Measurements from ENCODE around the gene CACNA1B. TPM values are rescaled to one million over a fixed set of nuclear protein-coding genes. Genes with fewer than 3 reads are reported as not detected.

Gene CACNA1B
- total and polyA plus RNA-seq, 4 donors: 0.01 to 0.20 (median 0.09) TPM; not detected in 1

DNA sequence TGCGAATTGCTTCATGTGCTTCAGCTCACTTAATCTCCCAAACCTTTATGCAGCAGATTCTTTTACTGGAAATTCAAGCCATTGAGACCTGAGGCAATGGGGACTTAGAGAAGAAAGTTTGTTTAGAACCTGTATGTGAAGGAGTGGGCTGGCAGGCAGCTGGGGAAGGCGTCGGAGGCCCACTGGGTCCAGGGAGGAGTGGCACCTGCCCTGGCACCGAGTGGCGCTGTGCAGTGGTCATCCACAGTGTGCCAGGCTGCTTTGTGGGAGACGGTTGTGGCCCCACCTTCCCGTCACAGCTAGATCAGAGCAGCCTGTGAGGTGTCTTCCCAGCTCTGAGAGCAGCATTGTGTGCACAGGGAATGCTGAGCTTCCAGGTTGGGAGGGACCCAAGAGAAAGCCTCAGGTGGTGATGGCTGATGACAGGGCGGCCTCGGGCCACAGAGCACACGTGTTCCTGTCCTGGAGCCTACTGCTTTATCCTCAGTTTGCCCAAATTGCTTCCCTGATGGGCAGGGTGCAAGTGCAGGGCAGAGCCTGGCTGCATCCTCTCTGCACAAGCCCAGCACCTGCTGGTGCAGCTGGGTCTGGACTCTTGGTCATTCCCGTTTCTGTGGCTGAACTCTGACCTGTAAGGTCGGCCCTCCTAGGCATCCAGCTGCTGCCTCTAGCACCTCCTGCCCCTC, 175.2 kb downstream of the CACNA1B start:
- Histone ChIP-seq H3K9ac (ENCODE audit: insufficient read depth in 1 of 2, low read length in 2 of 2) (no peak overlapping the region), H3K4me1 (ENCODE audit: control insufficient read depth in 5 of 5, insufficient read depth in 5 of 5, low read length in 5 of 5) (no peaks in the 10 kb centered on the region), H3K9me3 (ENCODE audit: control insufficient read depth in 4 of 4, insufficient read depth in 3 of 4, low read length in 3 of 4) (peaks cover 0 to 2% (median 0%) of the 10 kb centered on the region in 4 donors), H3K36me3 (ENCODE audit: control insufficient read depth in 4 of 4, insufficient read depth in 4 of 4, low read length in 4 of 4) (no peaks in the 10 kb centered on the region), H3K4me3 (no peak overlapping the region), H3K27me3 (ENCODE audit: control insufficient read depth in 3 of 3, insufficient read depth in 3 of 3, low read length in 2 of 3) (no peaks in the 10 kb centered on the region), H3K27ac (ENCODE audit: low read depth in 1 of 2, low read length in 1 of 2) (no peak overlapping the region)
- no peak for ATAC-seq (ENCODE audit: insufficient read depth, low FRiP score)
- no peak for TF ChIP-seq CTCF (IDR thresholded peaks at IDR 0.05; ENCODE audit: control extremely low read depth, extremely low read depth)
- 83 to 87% methylated on average over 12 of the region's 12 CpGs for WGBS, 2 donors
- DNase-seq: no peak

DNA sequence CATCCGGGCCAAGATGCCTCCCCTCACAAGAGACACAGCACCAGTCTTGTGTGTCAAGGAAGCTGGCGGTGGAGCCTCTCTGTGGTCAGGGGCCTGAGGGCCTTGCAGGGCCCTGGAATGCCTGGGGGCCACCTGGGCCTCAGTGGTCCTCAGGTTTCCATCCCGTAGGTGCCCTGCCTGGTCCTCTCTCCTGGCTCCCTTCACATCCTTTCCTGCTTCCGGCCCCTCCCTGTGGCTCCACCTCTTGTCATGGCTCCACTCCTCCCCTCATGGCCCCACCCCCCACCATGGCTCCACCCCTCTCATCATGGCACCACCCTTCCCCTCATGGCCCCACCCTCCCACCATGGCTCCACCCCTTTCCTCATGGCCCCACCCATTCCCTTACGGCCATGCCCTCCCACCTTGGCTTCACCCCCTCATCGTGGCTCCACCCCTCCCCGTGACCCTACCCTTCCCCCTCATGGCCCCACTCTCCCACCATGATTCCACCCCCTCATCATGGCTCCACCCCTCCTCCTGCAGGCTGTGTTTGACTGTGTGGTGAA, 175.8 kb downstream of the CACNA1B start:
- no peak for ATAC-seq (ENCODE audit: insufficient read depth, low FRiP score)
- TF ChIP-seq CTCF (IDR thresholded peaks at IDR 0.05; ENCODE audit: control extremely low read depth, extremely low read depth): no peak
- H3K27ac ChIP-seq (ENCODE audit: low read depth in 1 of 2, low read length in 1 of 2): no peak overlapping the region
- H3K4me3 ChIP-seq: no peak overlapping the region
- H3K36me3 ChIP-seq (ENCODE audit: control insufficient read depth in 4 of 4, insufficient read depth in 4 of 4, low read length in 4 of 4): no peaks in the 10 kb centered on the region
- peaks cover 0 to 2% (median 0%) of the 10 kb centered on the region in 4 donors for H3K9me3 ChIP-seq (ENCODE audit: control insufficient read depth in 4 of 4, insufficient read depth in 3 of 4, low read length in 3 of 4)
- no peaks in the 10 kb centered on the region for H3K4me1 ChIP-seq (ENCODE audit: control insufficient read depth in 5 of 5, insufficient read depth in 5 of 5, low read length in 5 of 5)
- H3K27me3 ChIP-seq (ENCODE audit: control insufficient read depth in 3 of 3, insufficient read depth in 3 of 3, low read length in 2 of 3): no peaks in the 10 kb centered on the region
- 65 to 78% methylated on average over 7 of the region's 7 CpGs for WGBS, 2 donors
- H3K9ac ChIP-seq (ENCODE audit: insufficient read depth in 1 of 2, low read length in 2 of 2): no peak overlapping the region
- DNase-seq: no peak

- ATAC-seq (ENCODE audit: insufficient read depth, low FRiP score): no peak
- DNase-seq: peak in 1 of 3 donors; percentile 10
- no peak for TF ChIP-seq CTCF (IDR thresholded peaks at IDR 0.05; ENCODE audit: control extremely low read depth, extremely low read depth)
Measured at GRCh38 chr9:138053996-138054752, 176.6 kb downstream of the CACNA1B start.

More at GRCh38 chr9:138053996-138054752, 176.6 kb downstream of the CACNA1B start:
- no peak overlapping the region for H3K9ac ChIP-seq (ENCODE audit: insufficient read depth in 1 of 2, low read length in 2 of 2)
- no peaks in the 10 kb centered on the region for H3K36me3 ChIP-seq (ENCODE audit: control insufficient read depth in 4 of 4, insufficient read depth in 4 of 4, low read length in 4 of 4)
- H3K9me3 ChIP-seq (ENCODE audit: control insufficient read depth in 4 of 4, insufficient read depth in 3 of 4, low read length in 3 of 4): peaks cover 0 to 2% (median 0%) of the 10 kb centered on the region in 4 donors
- H3K4me3 ChIP-seq: no peak overlapping the region
- H3K4me1 ChIP-seq (ENCODE audit: control insufficient read depth in 5 of 5, insufficient read depth in 5 of 5, low read length in 5 of 5): no peaks in the 10 kb centered on the region
- no peaks in the 10 kb centered on the region for H3K27me3 ChIP-seq (ENCODE audit: control insufficient read depth in 3 of 3, insufficient read depth in 3 of 3, low read length in 2 of 3)
- H3K27ac ChIP-seq (ENCODE audit: low read depth in 1 of 2, low read length in 1 of 2): no peak overlapping the region
- WGBS, 2 donors: 53 to 55% methylated on average over 16 of the region's 16 CpGs

All from lung (tissue), 12 donors.